IMR-90 (cell line): Measurements from ENCODE around the gene SARS1.

Experiments used
- CEBPB ChIP-seq: IDR thresholded peaks from 2 replicates; pipeline ENCODE4 v1.6.1; 2012; ENCODE audit warnings: low read depth, low read length, improper control_type of control experiment
- CHD1 ChIP-seq: IDR thresholded peaks from 2 replicates; pipeline ENCODE4 v1.6.1; 2012; ENCODE audit warnings: low read depth, low read length, improper control_type of control experiment
- CTCF ChIP-seq: conservative IDR thresholded peaks from 2 replicates; pipeline ENCODE4 v1.5.1; 2012; ENCODE audit warnings: mild to moderate bottlenecking, low read depth, low read length, improper control_type of control experiment
- ELK1 ChIP-seq: fragments of 150-350 bp; IDR thresholded peaks from 2 replicates; pipeline ENCODE4 v1.6.1; 2016; ENCODE audit warnings: low read depth, mild to moderate bottlenecking, low read length, moderate library complexity, borderline replicate concordance
- FOS ChIP-seq: fragments of 150-350 bp; IDR thresholded peaks from 2 replicates; pipeline ENCODE4 v1.6.1; 2016; ENCODE audit warnings: low read depth, low read length
- MAZ ChIP-seq: IDR thresholded peaks from 2 replicates; pipeline ENCODE4 v1.6.1; 2012; ENCODE audit warnings: low read depth, mild to moderate bottlenecking, low read length, improper control_type of control experiment, moderate library complexity, borderline replicate concordance
- NFE2L2 ChIP-seq: fragments of 150-350 bp; IDR thresholded peaks from 2 replicates; pipeline ENCODE4 v1.6.1; 2016; ENCODE audit warnings: low read depth, mild to moderate bottlenecking, low read length
- POLR2A ChIP-seq: IDR thresholded peaks from 2 replicates; pipeline ENCODE4 v1.6.1; 2012; ENCODE audit warnings: mild to moderate bottlenecking, low read depth, low read length
- RCOR1 ChIP-seq: IDR thresholded peaks from 2 replicates; pipeline ENCODE4 v1.6.1; 2012; ENCODE audit warnings: mild to moderate bottlenecking, low read length, improper control_type of control experiment; ENCODE audit not compliant: insufficient replicate concordance
- RFX5 ChIP-seq: IDR thresholded peaks from 2 replicates; pipeline ENCODE4 v1.8.0; 2012; ENCODE audit warnings: low read depth, mild to moderate bottlenecking, low read length, moderate library complexity
- SMC3 ChIP-seq: fragments of 150-350 bp; IDR thresholded peaks from 2 replicates; pipeline ENCODE4 v1.6.1; 2016; ENCODE audit warnings: low read depth, mild to moderate bottlenecking, antibody characterized with exemption, low read length, moderate library complexity

- TF ChIP-seq CTCF (no peak), RCOR1 (no peak), NFE2L2 (no peak), RFX5 (no peak), POLR2A (no peak), CEBPB (no peak), SMC3 (no peak), FOS (no peak), CHD1 (no peak), MAZ (no peak), ELK1 (no peak)
Measured at GRCh38 chr1:109246141-109246551, 32.4 kb downstream of the SARS1 start.
